IMR-90 (cell line): ENCODE measurements around the gene MAVS. TPM values are rescaled to one million over a fixed set of nuclear protein-coding genes. Genes with fewer than 3 reads are reported as not detected.

Experiments used
- ATAC-seq: fragments of 200-7000 bp; cut with Tn5 transposase; 2 replicates; pipeline ENCODE4 v1.9.1; 2020; ENCODE audit warnings: low read depth, mild to moderate bottlenecking, moderate library complexity
- BruUV-seq: library from RNA; stranded (reverse); fragments of 400-500 nt; replicated peaks from 2 replicates; lab custom pipeline; 2021; lab: Mats Ljungman, UMichigan
- CTCF ChIA-PET: fragments of 300-600 bp; formaldehyde crosslinking; extraction: SDS; loops from one replicate; lab custom pipeline; 2021; ENCODE audit warnings: antibody characterized with exemption; lab: Yijun Ruan, JAX
- POLR2A ChIA-PET: fragments of 300-600 bp; sonication (Branson Sonifier 250); formaldehyde crosslinking; loops from one replicate; lab custom pipeline; 2022; ENCODE audit warnings: antibody characterized with exemption; ENCODE audit not compliant: unreplicated experiment; lab: Charles Lee
- DNase-seq: peaks from one replicate; pipeline ENCODE4 v3.0.0; 2013
- H2AFZ ChIP-seq: replicated peaks from 2 replicates; pipeline ENCODE3; 2013; ENCODE audit warnings: low read length, mild to moderate bottlenecking; ENCODE audit not compliant: poor library complexity
- H2AK5ac ChIP-seq: 2 replicates; pipeline ENCODE4 v1.6.1; 2013; ENCODE audit warnings: low read depth, low read length, inconsistent platforms
- H2AK9ac ChIP-seq: replicated peaks from 2 replicates; pipeline ENCODE3; 2013; ENCODE audit warnings: mild to moderate bottlenecking, low read depth, low read length, moderate library complexity; ENCODE audit not compliant: poor library complexity
- H2BK120ac ChIP-seq: 2 replicates; pipeline ENCODE4 v1.6.1; 2013; ENCODE audit warnings: low read depth, low read length, inconsistent platforms
- H2BK15ac ChIP-seq: 3 replicates; pipeline ENCODE4 v1.6.1; 2013; ENCODE audit warnings: low read depth, low read length, inconsistent platforms
- H2BK20ac ChIP-seq: 2 replicates; pipeline ENCODE4 v1.6.1; 2013; ENCODE audit warnings: low read depth, mild to moderate bottlenecking, inconsistent platforms, low read length, moderate library complexity
- H2BK5ac ChIP-seq: 2 replicates; pipeline ENCODE4 v1.6.1; 2013; ENCODE audit warnings: mild to moderate bottlenecking, low read depth, low read length, inconsistent platforms; ENCODE audit not compliant: poor library complexity, severe bottlenecking
- H3K14ac ChIP-seq: replicated peaks from 2 replicates; pipeline ENCODE4 v1.6.1; 2013; ENCODE audit warnings: low read depth, low read length, inconsistent platforms
- H3K18ac ChIP-seq: 2 replicates; pipeline ENCODE4 v1.6.1; 2013; ENCODE audit warnings: low read depth, low read length, control low read depth
- H3K23ac ChIP-seq: 2 replicates; pipeline ENCODE4 v1.6.1; 2013; ENCODE audit warnings: low read depth, low read length, inconsistent platforms
- H3K27ac ChIP-seq: 2 replicates; pipeline ENCODE4 v1.5.1; 2013; ENCODE audit warnings: mild to moderate bottlenecking, control low read depth, low read length; ENCODE audit not compliant: insufficient read depth
- H3K27me3 ChIP-seq: 2 replicates; pipeline ENCODE4 v1.6.1; 2013; ENCODE audit warnings: low read length; ENCODE audit not compliant: control insufficient read depth, insufficient read depth
- H3K36me3 ChIP-seq: 2 replicates; pipeline ENCODE4 v1.6.1; 2013; ENCODE audit warnings: low read length, mixed read lengths; ENCODE audit not compliant: control insufficient read depth, insufficient read depth
- H3K4ac ChIP-seq: 2 replicates; pipeline ENCODE4 v1.6.1; 2013; ENCODE audit warnings: low read depth, low read length, inconsistent platforms
- H3K4me1 ChIP-seq: 2 replicates; pipeline ENCODE4 v1.6.1; 2013; ENCODE audit warnings: low read length, mixed read lengths; ENCODE audit not compliant: control insufficient read depth, insufficient read depth
- H3K4me2 ChIP-seq: 2 replicates; pipeline ENCODE4 v1.6.1; 2013; ENCODE audit warnings: low read depth, mild to moderate bottlenecking, control low read depth, low read length, moderate library complexity
- H3K4me3 ChIP-seq: 2 replicates; pipeline ENCODE4 v1.5.1; 2013; ENCODE audit warnings: low read depth, mild to moderate bottlenecking, control low read depth, low read length, moderate library complexity; ENCODE audit not compliant: insufficient read depth
- H3K56ac ChIP-seq: 2 replicates; pipeline ENCODE4 v1.6.1; 2013; ENCODE audit warnings: low read length, inconsistent platforms; ENCODE audit not compliant: insufficient read depth; ENCODE audit errors: extremely low read depth
- H3K79me1 ChIP-seq, 2 experiments: 2 replicates each; pipeline ENCODE4 v1.6.1; 2013; ENCODE audit warnings: low read length in 2 of 2, inconsistent platforms in 1 of 2, low read depth in 1 of 2
- H3K9ac ChIP-seq: 2 replicates; pipeline ENCODE4 v1.6.1; 2013; ENCODE audit warnings: low read depth, low read length, control low read depth
- H3K9me1 ChIP-seq: 2 replicates; pipeline ENCODE4 v1.6.1; 2013; ENCODE audit warnings: low read length, inconsistent platforms; ENCODE audit not compliant: insufficient read depth
- H3K9me3 ChIP-seq: 2 replicates; pipeline ENCODE4 v1.6.1; 2013; ENCODE audit warnings: low read length; ENCODE audit not compliant: control insufficient read depth, insufficient read depth
- H4K20me1 ChIP-seq: 2 replicates; pipeline ENCODE4 v1.6.1; 2013; ENCODE audit warnings: low read length, inconsistent platforms; ENCODE audit not compliant: insufficient read depth
- H4K5ac ChIP-seq: 2 replicates; pipeline ENCODE4 v1.6.1; 2013; ENCODE audit warnings: mild to moderate bottlenecking, low read depth, low read length, control low read depth
- H4K8ac ChIP-seq, 2 experiments: 2 replicates each; pipeline ENCODE4 v1.6.1; 2013; ENCODE audit warnings: low read depth in 2 of 2, low read length in 2 of 2, control low read depth in 1 of 2, inconsistent platforms in 1 of 2
- H4K91ac ChIP-seq: 2 replicates; pipeline ENCODE4 v1.6.1; 2013; ENCODE audit warnings: low read depth, low read length, inconsistent platforms; ENCODE audit not compliant: insufficient read depth
- BHLHE40 ChIP-seq: fragments of 150-350 bp; IDR thresholded peaks from 2 replicates; pipeline ENCODE4 v1.6.1; 2016; ENCODE audit warnings: mild to moderate bottlenecking, low read depth, low read length
- CEBPB ChIP-seq: IDR thresholded peaks from 2 replicates; pipeline ENCODE4 v1.6.1; 2012; ENCODE audit warnings: low read depth, low read length, improper control_type of control experiment
- CHD1 ChIP-seq: IDR thresholded peaks from 2 replicates; pipeline ENCODE4 v1.6.1; 2012; ENCODE audit warnings: low read depth, low read length, improper control_type of control experiment
- CTCF ChIP-seq: conservative IDR thresholded peaks from 2 replicates; pipeline ENCODE4 v1.5.1; 2012; ENCODE audit warnings: mild to moderate bottlenecking, low read depth, low read length, improper control_type of control experiment
- ELK1 ChIP-seq: fragments of 150-350 bp; IDR thresholded peaks from 2 replicates; pipeline ENCODE4 v1.6.1; 2016; ENCODE audit warnings: low read depth, mild to moderate bottlenecking, low read length, moderate library complexity, borderline replicate concordance
- FOS ChIP-seq: fragments of 150-350 bp; IDR thresholded peaks from 2 replicates; pipeline ENCODE4 v1.6.1; 2016; ENCODE audit warnings: low read depth, low read length
- MAFK ChIP-seq: IDR thresholded peaks from 2 replicates; pipeline ENCODE4 v1.6.1; 2012; ENCODE audit warnings: low read depth, low read length, improper control_type of control experiment
- MAZ ChIP-seq: IDR thresholded peaks from 2 replicates; pipeline ENCODE4 v1.6.1; 2012; ENCODE audit warnings: low read depth, mild to moderate bottlenecking, low read length, improper control_type of control experiment, moderate library complexity, borderline replicate concordance
- MXI1 ChIP-seq: IDR thresholded peaks from 2 replicates; pipeline ENCODE4 v1.6.1; 2012; ENCODE audit warnings: low read depth, mild to moderate bottlenecking, low read length, moderate library complexity, borderline replicate concordance
- NFE2L2 ChIP-seq: fragments of 150-350 bp; IDR thresholded peaks from 2 replicates; pipeline ENCODE4 v1.6.1; 2016; ENCODE audit warnings: low read depth, mild to moderate bottlenecking, low read length
- POLR2A ChIP-seq: IDR thresholded peaks from 2 replicates; pipeline ENCODE4 v1.6.1; 2012; ENCODE audit warnings: mild to moderate bottlenecking, low read depth, low read length
- RAD21 ChIP-seq: IDR thresholded peaks from 2 replicates; pipeline ENCODE4 v1.6.1; 2012; ENCODE audit warnings: low read length, improper control_type of control experiment
- RCOR1 ChIP-seq: IDR thresholded peaks from 2 replicates; pipeline ENCODE4 v1.6.1; 2012; ENCODE audit warnings: mild to moderate bottlenecking, low read length, improper control_type of control experiment; ENCODE audit not compliant: insufficient replicate concordance
- RFX5 ChIP-seq: IDR thresholded peaks from 2 replicates; pipeline ENCODE4 v1.8.0; 2012; ENCODE audit warnings: low read depth, mild to moderate bottlenecking, low read length, moderate library complexity
- SMC3 ChIP-seq: fragments of 150-350 bp; IDR thresholded peaks from 2 replicates; pipeline ENCODE4 v1.6.1; 2016; ENCODE audit warnings: low read depth, mild to moderate bottlenecking, antibody characterized with exemption, low read length, moderate library complexity
- WGBS, 2 experiments: methylation state at CpG; one replicate each; pipeline versions ENCODE4 v1.1.5 to v1.1.7; 2013; ENCODE audit warnings: missing lambda C conversion rate in 2 of 2; ENCODE audit not compliant: insufficient read length in 1 of 2; ENCODE audit errors: extremely low coverage in 2 of 2; 5-methylcytosine and 5-hydroxymethylcytosine counted together
- dilution Hi-C: fragments of 300-500 bp; cut with HindIII; formaldehyde crosslinking; loops from one replicate; pipeline ENCODE4 v1.14.3; 2018; ENCODE audit warnings: low sequenced_read_pairs; ENCODE audit not compliant: unreplicated experiment
- in situ Hi-C: fragments of 300-500 bp; cut with MboI; formaldehyde crosslinking; loops from 3 replicates; pipeline ENCODE4 v1.14.3; 2019; ENCODE audit warnings: low sequenced_read_pairs, inconsistent platforms, mixed read lengths
- intact Hi-C: fragments of 100-400 bp; cut with micrococcal nuclease; formaldehyde crosslinking; loops from 2 replicates; pipeline ENCODE4 v1.10.0; 2022
- polyA plus RNA-seq, 3 experiments: library from polyadenylated mRNA; depleted of rRNA; stranded (reverse); fragments of >200 nt; gene quantifications; 2 replicates each; pipeline ENCODE4 v1.2.3, GENCODE V29; 2012; ENCODE audit warnings: low replicate concordance in 1 of 3
- total RNA-seq: library from RNA; depleted of rRNA; stranded (reverse); fragments of >200 nt; gene quantifications from 2 replicates; pipeline ENCODE4 v1.2.3, GENCODE V29; 2012
- TF ChIP-seq, protein P1 (sequence below): fragments of 150-350 bp; IDR thresholded peaks from 2 replicates; pipeline ENCODE4 v1.6.1; 2017; ENCODE audit warnings: mild to moderate bottlenecking, antibody characterized with exemption, low read length, low read depth

Gene MAVS
- total and polyA plus RNA-seq, 2 of the 4 experiments (the other 2 are of a cell fraction), result 10.4 to 15.6 TPM

GRCh38 chr20:3898639-3899038 is 52.0 kb downstream of the MAVS start:
- no peak overlapping the region for H3K4me2 ChIP-seq
- peaks cover 18% of the 10 kb centered on the region for H3K9me1 ChIP-seq
- H3K14ac ChIP-seq, result no peak overlapping the region
- no peak overlapping the region for H2BK20ac ChIP-seq
- no peaks in the 10 kb centered on the region for H3K9me3 ChIP-seq
- no peak overlapping the region for H4K8ac ChIP-seq
- H2AK5ac ChIP-seq, result no peak overlapping the region
- H3K56ac ChIP-seq, result no peak overlapping the region
- no peak overlapping the region for H2BK15ac ChIP-seq
- dilution Hi-C loops, result no loop called here
- no CpG with 5 or more reads among the region's 4 CpGs for WGBS, 2 experiments
- ATAC-seq, result no peak
- no peak for DNase-seq
- TF ChIP-seq MAFK, result no peak
- TF ChIP-seq RCOR1, result no peak
- TF ChIP-seq RAD21, result no peak
- no peak for TF ChIP-seq CHD1
- no peak for TF ChIP-seq POLR2A
- no peak for TF ChIP-seq CEBPB
- no peak for TF ChIP-seq MXI1
- TF ChIP-seq, protein P1, sequence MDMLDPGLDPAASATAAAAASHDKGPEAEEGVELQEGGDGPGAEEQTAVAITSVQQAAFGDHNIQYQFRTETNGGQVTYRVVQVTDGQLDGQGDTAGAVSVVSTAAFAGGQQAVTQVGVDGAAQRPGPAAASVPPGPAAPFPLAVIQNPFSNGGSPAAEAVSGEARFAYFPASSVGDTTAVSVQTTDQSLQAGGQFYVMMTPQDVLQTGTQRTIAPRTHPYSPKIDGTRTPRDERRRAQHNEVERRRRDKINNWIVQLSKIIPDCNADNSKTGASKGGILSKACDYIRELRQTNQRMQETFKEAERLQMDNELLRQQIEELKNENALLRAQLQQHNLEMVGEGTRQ, result no peak
- TF ChIP-seq MAZ, result no peak
- TF ChIP-seq ELK1, result no peak
- no peak for TF ChIP-seq SMC3
- TF ChIP-seq FOS, result no peak
- no peak for TF ChIP-seq BHLHE40
- TF ChIP-seq CTCF, result no peak
- no peak for TF ChIP-seq RFX5
- TF ChIP-seq NFE2L2, result no peak
- H3K4me1 ChIP-seq, result peaks cover 27% of the 10 kb centered on the region
- in situ Hi-C loops, result loop anchor here (10.0 kb wide), 1 partner anchor 186 kb away; no protein-coding TSS in a partner anchor
- H4K91ac ChIP-seq, result no peak overlapping the region
- H3K79me1 ChIP-seq, result peaks cover 0 to 35% of the 10 kb centered on the region in 2 experiments; a peak in 2 of 4 replicates
- no peak overlapping the region for H2BK120ac ChIP-seq
- H4K20me1 ChIP-seq, result peaks cover 100% of the 10 kb centered on the region
- H4K5ac ChIP-seq, result no peak overlapping the region
- intact Hi-C loops, result no loop called here
- H2AK9ac ChIP-seq, result no peak overlapping the region
- H3K36me3 ChIP-seq, result peaks cover 4% of the 10 kb centered on the region
- no peak overlapping the region for H3K18ac ChIP-seq
- CTCF ChIA-PET, result interaction anchor here (0.6 kb wide), 1 partner anchor 29 kb away, joined by 4 read pairs; no protein-coding TSS in a partner anchor
- H3K9ac ChIP-seq, result no peak overlapping the region
- H3K23ac ChIP-seq, result no peak overlapping the region
- H3K4me3 ChIP-seq, result no peak overlapping the region
- no peak overlapping the region for H3K27ac ChIP-seq
- no peak overlapping the region for H3K4ac ChIP-seq
- no TSS peak for BruUV-seq
- POLR2A ChIA-PET, result no interaction called here
- H2BK5ac ChIP-seq, result no peak overlapping the region
- no peaks in the 10 kb centered on the region for H3K27me3 ChIP-seq
- H2AFZ ChIP-seq, result no peak overlapping the region
